Measurements from ENCODE around the gene COL4A1. TPM values are rescaled to one million over a fixed set of nuclear protein-coding genes. Genes with fewer than 3 reads are reported as not detected.

The COL4A1 gene
- polyA plus RNA-seq, 2 of the 4 experiments (the other 2 are of a cell fraction) = 23.8 to 71.3 TPM

GRCh38 chr13:110351636-110352420 lies 44.9 kb upstream of the COL4A1 start:
- ATAC-seq = no peak
- H3K4me1 ChIP-seq = peaks cover 52% of the 10 kb centered on the region
- ChIA-PET POLR2A (interaction anchor here (1.1 kb wide), 1 partner anchor 45 kb away, joined by 3 read pairs; the partner anchor contains the start of gene COL4A1), CTCF (interaction anchor here (1.1 to 1.6 kb wide), 2 partner anchors 60 to 67 kb away, joined by 5 read pairs; no protein-coding TSS in a partner anchor)
- 96% methylated on average over 5 of the region's 6 CpGs for WGBS (ENCODE audit: missing lambda C conversion rate)
- no peak overlapping the region for H3K4me3 ChIP-seq
- TF ChIP-seq RARB (CRISPR knock-in tag; IDR thresholded peaks at IDR 0.05) (no peak), POLR2AphosphoS2 (conservative IDR thresholded peaks at IDR 0.05; ENCODE audit: low read length) (no peak), CBX2 (IDR thresholded peaks at IDR 0.05; ENCODE audit: borderline replicate concordance, low read depth) (no peak), CEBPB (IDR thresholded peaks at IDR 0.05) (no peak), E2F6 (IDR thresholded peaks at IDR 0.05; ENCODE audit: borderline replicate concordance, low read depth) (no peak), ZFP36 (IDR thresholded peaks at IDR 0.05; ENCODE audit: borderline replicate concordance, partially characterized antibody) (no peak), NPAS2 (CRISPR knock-in tag; IDR thresholded peaks at IDR 0.05; ENCODE audit: borderline replicate concordance) (no peak), RNF2 (IDR thresholded peaks at IDR 0.05; ENCODE audit: borderline replicate concordance, low read depth) (no peak), EHF (CRISPR knock-in tag; IDR thresholded peaks at IDR 0.05) (no peak)
- no peaks in the 10 kb centered on the region for H3K9me3 ChIP-seq
- FAIRE-seq = no peak
- H3K27ac ChIP-seq = peak overlapping the region in 1 of 2 experiments; percentile 83; a peak in 3 of 6 replicates
- H3K4me2 ChIP-seq = no peak overlapping the region
- DNase-seq (ENCODE audit: low read depth in 1 of 2, low spot score in 1 of 2) = no peak

- H3K4me3 ChIP-seq = no peak overlapping the region
- no peaks in the 10 kb centered on the region for H3K9me3 ChIP-seq
- peak overlapping the region; percentile 42 to 83; a peak in 4 of 6 replicates for H3K27ac ChIP-seq
- peaks cover 66% of the 10 kb centered on the region for H3K4me1 ChIP-seq
- CTCF ChIA-PET = interaction anchor here (1.1 kb wide), 1 partner anchor 61 kb away, joined by 5 read pairs; no protein-coding TSS in a partner anchor
- no peak overlapping the region for H3K4me2 ChIP-seq
- no peak for TF ChIP-seq ZFP36 (IDR thresholded peaks at IDR 0.05; ENCODE audit: borderline replicate concordance, partially characterized antibody)
- no peak for TF ChIP-seq HMGXB4 (CRISPR knock-in tag; IDR thresholded peaks at IDR 0.05; ENCODE audit: borderline replicate concordance)
- no peak for TF ChIP-seq ATOH8 (CRISPR knock-in tag; IDR thresholded peaks at IDR 0.05; ENCODE audit: low read depth)
- no peak for TF ChIP-seq EP300 (IDR thresholded peaks at IDR 0.05)
- no peak for TF ChIP-seq PHF8 (IDR thresholded peaks at IDR 0.05; ENCODE audit: borderline replicate concordance, low read depth)
- no peak for TF ChIP-seq CEBPB (IDR thresholded peaks at IDR 0.05)
- no peak for TF ChIP-seq HOXA7 (CRISPR knock-in tag; IDR thresholded peaks at IDR 0.05)
- TF ChIP-seq E2F6 (IDR thresholded peaks at IDR 0.05; ENCODE audit: borderline replicate concordance, low read depth) = no peak
- TF ChIP-seq NFE2L2 (conservative IDR thresholded peaks at IDR 0.05; ENCODE audit: low read length) = no peak
- no peak for TF ChIP-seq NR3C1 (IDR thresholded peaks at IDR 0.05)
- no peak for TF ChIP-seq ZNF302 (CRISPR knock-in tag; IDR thresholded peaks at IDR 0.05)
- no peak for TF ChIP-seq FOXS1 (CRISPR knock-in tag; IDR thresholded peaks at IDR 0.05)
- no peak for TF ChIP-seq BHLHE40 (IDR thresholded peaks at IDR 0.05; ENCODE audit: low read depth, low read length)
- no peak for TF ChIP-seq EHMT2 (IDR thresholded peaks at IDR 0.05; ENCODE audit: low read depth)
- TF ChIP-seq RNF2 (IDR thresholded peaks at IDR 0.05; ENCODE audit: borderline replicate concordance, low read depth) = no peak
- no peak for TF ChIP-seq POLR2AphosphoS2 (conservative IDR thresholded peaks at IDR 0.05; ENCODE audit: low read length)
- no peak for ATAC-seq
- no peak for FAIRE-seq
- 91% methylated on average over 3 of the region's 3 CpGs for WGBS (ENCODE audit: missing lambda C conversion rate)
- no peak for DNase-seq (ENCODE audit: low read depth in 1 of 2, low spot score in 1 of 2)
- POLR2A ChIA-PET = no interaction called here
These were observed 43.6 kb upstream of the COL4A1 start for GRCh38 chr13:110350509-110350908.

All from A549 (cell line).